NCI-H1092 (cell line): ENCODE measurements around the gene L1TD1.
"Not testable (repeated sequence)": the region's sequence is repeated elsewhere in the genome, so short reads cannot be mapped to it uniquely, and the experiment has no call there.

Source experiments
- DNase-seq: peaks from one replicate; lab custom pipeline; 2025; lab: John Stamatoyannopoulos, UW

L1TD1 gene

DNA sequence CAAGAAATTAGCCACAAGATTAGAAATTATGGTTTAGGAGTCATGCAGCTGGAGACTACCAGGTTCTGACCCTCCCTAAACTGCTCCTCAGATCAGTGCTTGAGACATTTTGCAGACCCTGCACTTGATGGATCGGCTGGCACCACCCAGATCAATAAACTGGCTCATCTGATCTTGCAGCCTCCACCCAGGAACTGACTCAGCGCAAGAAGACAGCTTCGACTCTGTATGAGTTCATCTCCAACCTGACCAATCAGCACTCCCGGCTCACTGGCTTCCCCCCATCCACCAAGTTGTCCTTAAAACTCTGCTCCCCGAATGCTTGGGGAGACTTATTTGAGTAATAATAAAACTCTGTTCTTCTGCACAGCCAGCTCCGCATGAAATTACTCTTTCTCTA, 40.0 kb downstream of the L1TD1 start:
- no peak for DNase-seq

- DNase-seq: no peak
Measured at GRCh38 chr1:62235576-62235975, 40.9 kb downstream of the L1TD1 start.

DNA sequence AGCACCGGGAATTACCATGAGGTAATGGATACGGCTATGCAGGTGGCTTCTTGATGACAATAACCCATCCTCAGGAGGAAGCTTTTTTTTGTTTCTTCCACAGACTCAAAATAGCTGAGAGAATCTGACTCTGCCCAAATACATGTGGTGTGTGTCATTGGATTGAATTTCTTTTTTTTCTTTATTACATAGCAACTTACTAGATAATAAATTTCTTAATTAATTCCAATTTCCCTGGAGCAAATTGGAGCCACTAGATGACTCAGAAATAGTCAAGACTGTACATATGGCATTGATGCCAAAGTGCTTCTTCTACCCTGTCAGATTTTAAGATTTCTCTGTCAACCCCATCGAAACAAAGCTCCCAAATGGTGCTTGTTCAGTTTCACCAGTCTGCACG, 42.7 kb downstream of the L1TD1 start:
- no peak for DNase-seq

DNA sequence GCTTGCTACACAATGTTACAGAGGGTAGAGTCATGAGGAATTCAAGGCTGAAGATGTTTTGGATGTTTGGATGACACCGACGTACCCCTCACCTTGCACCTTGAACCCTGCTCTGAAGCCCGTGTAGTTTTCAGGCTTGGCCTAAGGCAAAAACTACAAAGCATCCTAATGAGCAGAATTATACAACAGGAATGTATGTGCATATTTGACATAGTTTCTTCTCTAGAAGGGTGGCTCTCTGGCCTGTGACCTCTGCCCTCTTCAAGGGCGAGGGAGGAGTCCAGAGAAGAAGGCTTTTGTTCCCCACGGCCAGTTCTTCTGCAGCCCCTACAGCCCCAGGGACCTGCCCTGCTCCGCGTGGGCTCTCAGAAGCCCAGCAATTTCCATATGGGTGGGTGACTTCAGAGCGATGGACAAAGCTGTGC, 43.3 kb downstream of the L1TD1 start:
- no peak for DNase-seq

GRCh38 chr1:62238507-62238906, 43.9 kb downstream of the L1TD1 start:
- no peak for DNase-seq

DNA sequence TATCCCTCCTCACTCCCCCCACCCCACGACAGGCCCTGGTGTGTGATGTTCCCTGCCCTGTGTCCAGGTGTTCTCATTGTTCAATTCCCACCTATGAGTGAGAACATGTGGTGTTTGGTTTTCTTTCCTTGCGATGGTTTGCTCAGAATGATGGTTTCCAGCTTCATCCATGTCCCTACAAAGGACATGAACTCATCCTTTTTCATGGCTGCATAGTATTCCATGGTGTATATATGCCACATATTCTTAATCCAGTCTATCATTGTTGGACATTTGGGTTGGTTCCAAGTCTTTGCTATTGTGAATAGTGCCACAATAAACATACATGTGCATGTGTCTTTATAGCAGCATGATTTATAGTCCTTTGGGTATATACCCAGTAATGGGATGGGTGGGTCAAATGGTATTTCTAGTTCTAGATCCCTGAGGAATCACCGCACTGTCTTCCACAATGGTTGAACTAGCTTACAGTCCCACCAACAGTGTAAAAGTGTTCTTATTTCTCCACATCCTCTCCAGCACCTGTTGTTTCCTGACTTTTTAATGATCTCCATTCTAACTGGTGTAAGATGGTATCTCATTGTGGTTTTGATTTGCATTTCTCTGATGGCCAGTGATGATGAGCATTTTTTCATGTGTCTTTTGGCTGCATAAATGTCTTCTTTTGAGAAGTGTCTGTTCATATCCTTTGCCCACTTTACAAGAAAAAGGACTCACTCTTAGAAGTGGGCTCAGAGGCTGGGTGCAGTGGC, 45.2 kb downstream of the L1TD1 start:
- DNase-seq: not testable (repeated sequence)

GRCh38 chr1:62240651-62241370, 46.2 kb downstream of the L1TD1 start:
- no peak for DNase-seq

DNA sequence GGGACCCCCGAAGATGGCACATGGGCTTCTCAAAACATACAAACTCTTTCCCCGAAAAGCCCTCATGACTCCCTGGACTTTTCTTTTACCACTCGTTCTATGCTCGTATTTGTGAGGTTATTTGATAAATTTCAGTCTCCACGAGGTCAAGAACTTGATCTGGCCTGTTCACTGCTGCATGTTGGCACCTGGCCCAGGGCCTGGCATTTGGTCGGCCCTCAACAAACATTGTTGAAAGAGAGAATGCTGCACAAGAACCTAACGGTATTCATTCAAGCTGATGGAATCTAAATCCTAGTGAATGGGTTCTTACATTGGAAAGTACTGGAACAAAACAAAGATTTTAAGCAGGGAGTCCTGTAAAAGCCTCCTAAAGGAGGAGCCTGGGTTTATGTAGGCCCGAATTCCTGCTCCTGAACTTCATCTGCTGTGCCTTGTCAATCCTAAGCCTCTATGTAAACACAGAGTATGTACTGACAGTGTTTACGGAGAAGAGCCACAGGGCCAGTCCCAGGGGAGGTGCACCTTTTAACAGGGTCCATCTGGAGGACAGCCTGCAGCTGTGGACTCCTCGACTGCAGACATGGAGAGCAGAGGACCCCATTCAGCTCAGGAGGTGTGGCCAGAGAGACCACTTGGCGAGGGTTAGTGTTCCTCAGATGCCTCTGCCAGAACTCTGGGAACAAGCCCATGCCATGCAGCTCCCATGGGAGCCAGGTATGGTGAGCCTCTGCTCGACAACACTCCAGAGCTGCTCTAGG, 46.9 kb downstream of the L1TD1 start:
- no peak for DNase-seq

- not testable (repeated sequence) for DNase-seq
Measured at GRCh38 chr1:62244380-62244779, 49.7 kb downstream of the L1TD1 start.

DNA sequence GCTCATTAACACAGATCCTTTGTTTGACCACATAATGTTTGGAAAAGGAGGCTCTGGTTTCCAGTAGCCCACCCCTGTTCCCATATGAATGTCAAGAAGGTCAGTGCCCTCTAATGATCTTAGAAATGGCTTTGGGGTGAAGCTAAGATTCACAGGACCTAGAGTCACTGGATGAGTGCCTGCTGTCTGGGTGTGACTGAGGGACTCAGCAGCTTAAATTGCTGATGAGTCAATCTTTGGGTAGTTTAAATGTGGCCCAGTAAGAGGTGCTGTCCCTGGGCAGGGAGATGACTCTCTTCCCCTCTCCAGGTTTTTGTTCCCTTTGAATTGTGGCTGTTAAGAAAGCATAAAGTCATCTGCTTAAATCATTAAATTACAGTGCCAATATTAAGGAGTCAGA, 50.6 kb downstream of the L1TD1 start:
- no peak for DNase-seq

DNA sequence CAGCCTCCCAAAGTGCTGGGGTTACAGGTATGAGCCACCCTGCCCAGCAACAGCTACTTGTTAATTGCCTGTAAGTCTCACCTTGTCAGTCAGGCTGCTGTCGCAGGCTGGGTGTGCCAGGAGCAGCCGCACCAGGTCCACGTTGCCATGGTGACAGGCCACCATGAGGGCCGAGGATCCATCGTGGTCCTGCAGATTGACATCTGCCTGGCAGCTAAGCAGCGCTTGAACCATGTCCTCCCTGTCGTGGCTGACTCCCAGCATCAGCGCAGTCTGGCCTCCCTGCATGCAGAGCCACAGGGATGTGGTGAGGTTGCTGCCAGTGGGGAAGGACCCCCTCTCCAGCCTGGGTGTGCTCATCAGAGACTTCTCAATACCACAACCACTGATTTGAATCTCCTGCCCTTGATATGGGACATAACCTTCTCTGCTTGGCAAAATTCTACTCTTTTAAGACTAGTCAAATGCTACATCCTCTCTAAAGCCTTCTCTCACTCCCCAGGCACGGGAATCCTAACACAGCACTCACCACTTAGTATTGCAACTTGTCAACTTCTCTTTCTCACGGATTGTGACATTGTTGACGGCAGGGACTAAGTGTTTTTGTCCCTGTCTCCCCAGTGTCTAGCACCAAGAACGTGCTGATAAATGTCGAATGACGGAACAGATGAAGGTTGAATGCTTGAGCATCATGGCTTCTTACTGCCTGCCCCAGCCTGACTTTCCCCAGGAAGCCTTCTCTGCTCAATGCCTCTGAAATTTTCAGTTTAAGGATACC, 52.9 kb downstream of the L1TD1 start:
- no peak for DNase-seq

DNA sequence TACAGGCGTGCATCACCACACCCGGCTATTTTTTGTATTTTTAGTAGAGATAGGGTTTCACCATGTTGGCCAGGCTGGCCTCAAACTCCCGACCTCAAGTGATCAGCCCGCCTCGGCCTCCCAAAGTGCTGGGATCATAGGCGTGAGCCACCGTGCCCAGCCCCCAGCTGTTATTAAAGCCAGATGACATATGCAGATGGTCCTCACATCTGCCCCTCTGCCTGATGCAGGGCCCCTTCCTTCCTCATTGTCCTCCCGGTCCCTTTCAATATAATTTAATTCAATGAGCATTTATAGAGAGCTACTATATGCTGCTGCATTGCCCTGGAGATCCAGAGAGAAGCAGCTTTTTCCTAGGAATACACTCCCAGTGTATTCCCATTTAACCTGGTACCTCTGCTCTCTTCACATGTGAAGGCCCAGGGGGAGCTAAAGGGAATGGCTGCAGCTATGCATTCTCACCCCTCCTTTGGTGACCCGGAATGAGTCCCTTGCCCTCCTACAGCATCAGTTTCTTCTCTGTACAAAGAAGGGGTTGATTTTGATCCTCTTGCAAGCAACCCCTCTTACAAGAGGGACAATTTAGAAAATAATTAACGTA, 55.6 kb downstream of the L1TD1 start:
- no peak for DNase-seq

DNA sequence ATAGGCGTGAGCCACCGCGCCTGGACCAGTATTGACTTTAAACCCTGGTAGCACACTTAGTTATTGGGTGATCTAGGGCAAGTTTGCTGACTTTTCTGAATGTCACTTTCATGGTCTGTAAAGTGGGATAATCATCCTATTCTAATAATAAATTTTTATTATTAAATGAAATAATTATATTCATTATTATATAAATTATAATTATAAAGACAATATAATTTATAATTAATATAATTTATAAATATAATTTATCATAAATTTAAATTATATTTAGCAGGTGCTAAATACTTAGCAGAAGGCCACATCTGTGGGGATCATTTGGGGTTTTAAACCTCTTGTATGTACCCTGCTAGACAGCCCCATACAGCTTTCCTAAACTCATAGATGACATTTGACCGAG, 64.9 kb downstream of the L1TD1 start:
- DNase-seq: no peak

GRCh38 chr1:62260688-62261087, 66.0 kb downstream of the L1TD1 start:
- no peak for DNase-seq
